ENCODE results near the gene EIF3B. TPM values are rescaled to one million over a fixed set of nuclear protein-coding genes. Genes with fewer than 3 reads are reported as not detected.

EIF3B gene
- total and polyA plus RNA-seq, 10 donors, result 78.1 to 150 (median 110) TPM

DNA sequence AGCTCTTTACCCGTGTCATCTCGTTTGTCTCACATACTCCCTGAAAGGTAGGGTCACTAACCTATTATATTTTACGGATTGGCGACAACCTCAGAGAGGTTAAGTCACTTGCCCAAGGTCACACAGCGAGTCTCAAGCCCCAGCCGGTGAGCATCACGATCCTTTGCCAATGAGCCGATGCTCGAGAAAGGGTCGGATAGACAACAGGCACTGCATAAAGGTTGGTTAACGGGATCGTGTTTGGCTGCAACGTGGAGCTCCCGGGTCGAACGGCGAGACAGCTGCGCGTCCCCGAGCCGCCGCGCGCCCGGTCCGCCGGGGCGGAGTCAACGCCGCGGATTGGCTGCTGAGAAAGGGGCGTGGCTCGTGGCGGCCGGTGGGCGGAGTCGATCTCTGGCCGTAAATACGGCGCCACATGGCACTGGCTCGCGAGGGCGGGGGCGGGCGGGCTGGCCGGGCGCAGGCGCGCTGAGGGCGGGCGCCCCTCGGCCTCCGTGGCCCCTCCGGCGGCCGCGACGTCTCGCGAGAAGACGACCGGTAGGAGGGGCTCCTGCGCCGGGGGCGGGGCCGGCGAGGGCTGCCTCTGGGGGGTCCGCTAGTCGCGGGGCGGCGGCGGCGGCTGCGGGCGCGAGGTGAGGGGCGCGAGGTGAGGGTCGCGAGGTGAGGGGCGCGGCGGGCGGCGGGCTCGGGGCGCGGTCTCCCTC is 48.5 kb downstream of the EIF3B start, which contains the start of gene CHST12:
Gene CHST12 (plus strand): TSS at position 598 of the 704 bp plus-strand sequence. CDS start 29,029 bp downstream, outside the sequence.
- TF ChIP-seq, protein P1, sequence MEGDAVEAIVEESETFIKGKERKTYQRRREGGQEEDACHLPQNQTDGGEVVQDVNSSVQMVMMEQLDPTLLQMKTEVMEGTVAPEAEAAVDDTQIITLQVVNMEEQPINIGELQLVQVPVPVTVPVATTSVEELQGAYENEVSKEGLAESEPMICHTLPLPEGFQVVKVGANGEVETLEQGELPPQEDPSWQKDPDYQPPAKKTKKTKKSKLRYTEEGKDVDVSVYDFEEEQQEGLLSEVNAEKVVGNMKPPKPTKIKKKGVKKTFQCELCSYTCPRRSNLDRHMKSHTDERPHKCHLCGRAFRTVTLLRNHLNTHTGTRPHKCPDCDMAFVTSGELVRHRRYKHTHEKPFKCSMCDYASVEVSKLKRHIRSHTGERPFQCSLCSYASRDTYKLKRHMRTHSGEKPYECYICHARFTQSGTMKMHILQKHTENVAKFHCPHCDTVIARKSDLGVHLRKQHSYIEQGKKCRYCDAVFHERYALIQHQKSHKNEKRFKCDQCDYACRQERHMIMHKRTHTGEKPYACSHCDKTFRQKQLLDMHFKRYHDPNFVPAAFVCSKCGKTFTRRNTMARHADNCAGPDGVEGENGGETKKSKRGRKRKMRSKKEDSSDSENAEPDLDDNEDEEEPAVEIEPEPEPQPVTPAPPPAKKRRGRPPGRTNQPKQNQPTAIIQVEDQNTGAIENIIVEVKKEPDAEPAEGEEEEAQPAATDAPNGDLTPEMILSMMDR (IDR thresholded peaks at IDR 0.05 in 8 of 11, conservative IDR thresholded peaks at IDR 0.05 in 3 of 11), result peak in 2 of 11 experiments; percentile 4 to 26
- TF ChIP-seq POLR2A (IDR thresholded peaks at IDR 0.05) (no peak), POLR2AphosphoS5 (IDR thresholded peaks at IDR 0.05) (peak; percentile 75 to 85 (median 85))
- no peaks in the 10 kb centered on the region for H3K36me3 ChIP-seq
- peaks cover 48 to 92% (median 79%) of the 10 kb centered on the region in 6 donors for H3K4me1 ChIP-seq
- DNase-seq, result peak; percentile 97
- H3K27ac ChIP-seq, result peak within 1 kb of the TSS; percentile 63 to 93 (median 84)
- intact Hi-C loops (cut with DNase I; ENCODE audit: low total_unique reads), result no loop called here
- H3K4me3 ChIP-seq, result peak within 1 kb of the TSS; percentile 76 to 93 (median 88)
- no peaks in the 10 kb centered on the region for H3K27me3 ChIP-seq (replicated peaks in 1 of 7)
- no peaks in the 10 kb centered on the region for H3K9me3 ChIP-seq
- WGBS, 5 donors, result 2 to 7% (median 2%) methylated on average over 18 to 89 of the region's 89 CpGs

DNA sequence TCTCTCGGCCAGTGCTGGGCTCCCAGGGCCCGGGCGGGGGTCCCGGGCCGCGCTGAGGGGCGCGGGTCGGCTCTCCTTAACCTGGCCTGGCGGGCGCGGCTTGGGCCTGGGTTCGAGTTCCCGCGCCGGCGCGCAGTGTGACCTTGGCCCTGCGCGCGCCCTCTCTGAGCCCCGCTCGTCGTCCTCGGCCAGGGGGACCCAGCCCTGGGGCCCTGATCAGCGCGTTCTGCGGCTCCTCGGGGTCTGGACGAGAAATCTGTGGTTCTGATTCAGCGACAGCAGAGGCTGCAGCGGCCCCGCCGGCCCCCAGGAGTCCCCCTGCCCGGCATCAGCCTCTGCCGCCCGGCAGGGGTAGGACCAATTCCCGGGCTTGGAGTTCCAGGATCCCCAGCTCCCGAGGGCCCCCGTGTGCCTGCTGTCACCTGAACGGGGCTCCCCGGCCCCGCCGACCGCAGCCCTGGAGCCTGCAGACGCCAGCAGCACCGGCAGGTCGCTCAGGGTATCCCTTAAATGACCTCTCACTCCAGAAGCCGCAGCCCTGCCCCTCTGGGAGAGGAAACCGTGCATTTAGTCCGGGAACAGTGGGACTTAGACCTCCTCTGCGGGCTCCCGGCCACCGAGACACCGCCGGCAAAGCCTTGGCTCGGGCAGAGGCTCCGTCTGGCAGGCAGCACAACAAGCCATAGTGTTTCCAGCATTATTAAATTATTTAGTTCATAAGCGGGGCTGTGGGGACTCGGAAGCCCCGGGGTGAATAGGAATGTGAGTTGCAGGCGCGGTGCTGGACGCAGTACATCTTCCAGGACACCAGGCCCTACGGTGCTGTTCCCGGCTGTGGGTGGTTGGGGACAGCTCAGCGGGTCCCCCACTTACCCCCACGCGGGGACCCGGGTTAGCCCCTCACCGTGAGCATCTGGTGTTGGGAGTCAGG is 49.4 kb downstream of the EIF3B start:
- Histone ChIP-seq H3K27me3 (replicated peaks in 1 of 7) (no peaks in the 10 kb centered on the region), H3K4me1 (peaks cover 55 to 94% (median 84%) of the 10 kb centered on the region in 6 donors), H3K36me3 (no peaks in the 10 kb centered on the region), H3K9me3 (no peaks in the 10 kb centered on the region), H3K27ac (peak overlapping the region; percentile 63 to 93 (median 84)), H3K4me3 (peak overlapping the region; percentile 76 to 93 (median 88))
- 1 to 4% (median 1%) methylated on average over 20 to 71 of the region's 71 CpGs for WGBS, 5 donors
- TF ChIP-seq POLR2AphosphoS5 (IDR thresholded peaks at IDR 0.05) (peak in 2 of 3 donors; percentile 5 to 23), POLR2A (IDR thresholded peaks at IDR 0.05) (no peak)
- TF ChIP-seq, protein P1 (IDR thresholded peaks at IDR 0.05 in 8 of 11, conservative IDR thresholded peaks at IDR 0.05 in 3 of 11), result peak in 3 of 11 experiments; percentile 7 to 16 (median 10)
- no peak for DNase-seq
- intact Hi-C loops (cut with DNase I; ENCODE audit: low total_unique reads), result no loop called here

DNA sequence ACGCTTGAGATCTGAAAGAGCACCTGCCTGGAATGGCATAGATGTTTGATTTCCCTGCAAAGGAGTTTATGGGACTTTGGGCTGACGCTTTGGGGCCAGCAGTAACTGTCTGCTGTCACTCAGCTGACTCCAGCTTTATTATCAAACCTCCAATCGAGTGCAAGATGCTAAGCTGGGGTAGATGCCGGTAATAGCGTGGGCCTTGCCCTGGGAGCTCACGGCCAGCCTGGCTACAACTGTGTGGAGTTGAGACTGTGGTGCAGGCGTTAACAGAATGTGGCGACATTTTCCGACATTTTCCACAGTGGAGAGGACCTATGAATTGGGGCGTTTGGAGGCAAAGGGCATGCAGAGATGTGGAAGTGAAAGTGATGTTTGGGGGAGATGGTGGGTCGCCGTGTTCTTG is 50.1 kb downstream of the EIF3B start:
- no peaks in the 10 kb centered on the region for H3K36me3 ChIP-seq
- DNase-seq, result no peak
- no peaks in the 10 kb centered on the region for H3K9me3 ChIP-seq
- peak overlapping the region; percentile 76 to 93 (median 88) for H3K4me3 ChIP-seq
- peaks cover 58 to 94% (median 85%) of the 10 kb centered on the region in 6 donors for H3K4me1 ChIP-seq
- intact Hi-C loops (cut with DNase I; ENCODE audit: low total_unique reads), result no loop called here
- 24 to 38% (median 25%) methylated on average over 12 of the region's 12 CpGs for WGBS, 5 donors
- H3K27me3 ChIP-seq (replicated peaks in 1 of 7), result no peaks in the 10 kb centered on the region
- H3K27ac ChIP-seq, result peak overlapping the region; percentile 63 to 93 (median 84)
- TF ChIP-seq, protein P1 (IDR thresholded peaks at IDR 0.05 in 8 of 11, conservative IDR thresholded peaks at IDR 0.05 in 3 of 11), result no peak
- TF ChIP-seq POLR2AphosphoS5 (IDR thresholded peaks at IDR 0.05) (no peak), POLR2A (IDR thresholded peaks at IDR 0.05) (no peak)

All from spleen (tissue), 11 donors.